Calu3 (cell line): ENCODE data around the gene LIN52. TPM values are rescaled to one million over a fixed set of nuclear protein-coding genes. Genes with fewer than 3 reads are reported as not detected.

Experiments
- BruUV-seq: library from RNA; stranded (reverse); fragments of 400-500 nt; replicated peaks from 2 replicates; lab custom pipeline; 2021; lab: Mats Ljungman, UMichigan
- CTCF ChIA-PET: fragments of 300-600 bp; sonication (Branson Sonifier 250); formaldehyde crosslinking; loops from one replicate; lab custom pipeline; 2022; ENCODE audit warnings: antibody characterized with exemption; lab: Charles Lee
- DNase-seq: peaks from one replicate; pipeline ENCODE4 v3.0.0; 2022
- H3K27ac Mint-ChIP-seq: one replicate; pipeline ENCODE4 v1.8.0; 2022; ENCODE audit warnings: mixed read lengths; ENCODE audit not compliant: unreplicated experiment
- H3K27me3 Mint-ChIP-seq: one replicate; pipeline ENCODE4 v1.8.0; 2022; ENCODE audit warnings: mixed read lengths; ENCODE audit not compliant: unreplicated experiment
- H3K36me3 Mint-ChIP-seq: one replicate; pipeline ENCODE4 v1.8.0; 2022; ENCODE audit warnings: mild to moderate bottlenecking, moderate library complexity, mixed read lengths; ENCODE audit not compliant: insufficient read depth, unreplicated experiment
- H3K4me1 Mint-ChIP-seq: one replicate; pipeline ENCODE4 v1.8.0; 2022; ENCODE audit warnings: mild to moderate bottlenecking, low read depth, mixed read lengths; ENCODE audit not compliant: unreplicated experiment
- H3K4me3 Mint-ChIP-seq: one replicate; pipeline ENCODE4 v1.8.0; 2022; ENCODE audit warnings: mild to moderate bottlenecking, low read depth, moderate library complexity, mixed read lengths; ENCODE audit not compliant: unreplicated experiment
- H3K9me3 Mint-ChIP-seq: one replicate; pipeline ENCODE4 v1.8.0; 2022; ENCODE audit warnings: low read depth, mixed read lengths; ENCODE audit not compliant: unreplicated experiment
- CTCF ChIP-seq: fragments of 200-600 bp; IDR thresholded peaks from one replicate; pipeline ENCODE4 v1.8.0; 2022; ENCODE audit warnings: antibody characterized with exemption; ENCODE audit not compliant: unreplicated experiment
- intact Hi-C: fragments of 100-400 bp; cut with micrococcal nuclease; formaldehyde crosslinking; loops from one replicate; pipeline ENCODE4 v1.10.0; 2022; ENCODE audit not compliant: unreplicated experiment
- total RNA-seq: library from RNA; stranded (reverse); gene quantifications from 2 replicates; pipeline ENCODE4 v1.2.3, GENCODE V29; 2022

The LIN52 gene
- total RNA-seq, 1 experiment from 2014 or later = 11.2 TPM

GRCh38 chr14:74064426-74064825 is 20.3 kb upstream of the LIN52 start:
- no peak overlapping the region for H3K4me3 Mint-ChIP-seq
- peaks cover 10% of the 10 kb centered on the region for H3K36me3 Mint-ChIP-seq
- no peak overlapping the region for H3K27ac Mint-ChIP-seq
- DNase-seq = no peak
- BruUV-seq = no TSS peak
- no peaks in the 10 kb centered on the region for H3K9me3 Mint-ChIP-seq
- CTCF ChIA-PET = interaction anchor here (0.6 to 0.7 kb wide), 3 partner anchors 15 to 728 kb away, joined by 3 to 9 read pairs (median 4); no protein-coding TSS in a partner anchor
- intact Hi-C loops = no loop called here
- no peaks in the 10 kb centered on the region for H3K4me1 Mint-ChIP-seq
- no peaks in the 10 kb centered on the region for H3K27me3 Mint-ChIP-seq
- no peak for TF ChIP-seq CTCF

DNA sequence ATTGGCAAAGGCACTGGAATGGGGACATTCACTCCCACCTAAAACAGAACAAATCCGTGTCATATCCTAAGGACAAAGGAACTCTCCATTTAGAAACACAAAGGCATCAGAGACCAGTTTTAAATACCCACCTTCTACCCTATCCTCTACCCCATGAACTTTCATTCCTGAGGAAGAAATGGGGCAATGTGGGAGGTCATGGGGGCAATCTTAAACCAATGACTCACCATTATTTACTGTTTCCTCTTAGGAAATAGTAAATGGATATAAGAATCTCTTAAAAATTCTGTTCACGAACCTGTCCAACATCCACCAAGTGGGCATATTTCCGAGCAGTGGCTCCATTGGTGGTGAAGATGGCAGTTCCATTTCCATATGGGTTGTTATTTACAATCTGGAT is 19.9 kb upstream of the LIN52 start:
- CTCF ChIA-PET = interaction anchor here (0.7 kb wide), 1 partner anchor 160 kb away, joined by 9 read pairs; no protein-coding TSS in a partner anchor
- DNase-seq = no peak

GRCh38 chr14:74065746-74066575 is 18.8 kb upstream of the LIN52 start:
- BruUV-seq = no TSS peak
- Mint-ChIP-seq H3K9me3 (no peaks in the 10 kb centered on the region), H3K4me1 (no peaks in the 10 kb centered on the region), H3K27me3 (no peaks in the 10 kb centered on the region), H3K4me3 (no peak overlapping the region), H3K27ac (no peak overlapping the region), H3K36me3 (peaks cover 5% of the 10 kb centered on the region)
- intact Hi-C loops = no loop called here
- TF ChIP-seq CTCF = no peak
- CTCF ChIA-PET = no interaction called here
- no peak for DNase-seq

More for the DNA sequence above, 19.9 kb upstream of the LIN52 start:
- intact Hi-C loops = no loop called here
- no peak overlapping the region for H3K4me3 Mint-ChIP-seq
- no TSS peak for BruUV-seq
- H3K9me3 Mint-ChIP-seq = no peaks in the 10 kb centered on the region
- H3K4me1 Mint-ChIP-seq = no peaks in the 10 kb centered on the region
- peaks cover 5% of the 10 kb centered on the region for H3K36me3 Mint-ChIP-seq
- no peaks in the 10 kb centered on the region for H3K27me3 Mint-ChIP-seq
- H3K27ac Mint-ChIP-seq = no peak overlapping the region
- no peak for TF ChIP-seq CTCF

DNA sequence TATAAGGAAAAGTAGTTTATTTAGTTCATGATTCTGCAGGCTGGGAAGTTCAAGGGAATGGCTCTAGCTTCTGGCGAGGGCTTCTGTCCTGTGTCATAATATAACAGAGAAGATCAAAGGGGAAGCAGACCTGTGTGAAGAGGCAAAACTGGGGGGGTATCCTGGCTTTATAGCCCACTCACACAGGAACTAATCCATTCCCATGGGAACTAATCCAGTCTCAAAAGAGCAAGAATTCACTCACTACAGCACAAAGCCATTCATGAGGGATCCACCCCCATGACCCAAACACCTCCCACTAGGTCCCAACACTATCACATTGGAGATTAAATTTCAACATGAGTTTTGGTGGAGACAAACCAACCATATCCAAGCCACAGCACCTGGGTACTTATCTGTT is 7.4 kb upstream of the LIN52 start:
- CTCF ChIA-PET = no interaction called here
- Mint-ChIP-seq H3K9me3 (no peaks in the 10 kb centered on the region), H3K4me1 (peaks cover 16% of the 10 kb centered on the region), H3K4me3 (no peak overlapping the region), H3K36me3 (no peaks in the 10 kb centered on the region), H3K27ac (no peak overlapping the region), H3K27me3 (no peaks in the 10 kb centered on the region)
- TF ChIP-seq CTCF = no peak
- no TSS peak for BruUV-seq
- intact Hi-C loops = no loop called here
- no peak for DNase-seq
